GM18858 (cell line): ENCODE data around the gene RBBP8NL.

Experiments
- ATAC-seq: cut with Tn5 transposase; IDR thresholded peaks from one replicate; pipeline ENCODE4 v1.9.1; 2021; ENCODE audit not compliant: unreplicated experiment

RBBP8NL gene

DNA sequence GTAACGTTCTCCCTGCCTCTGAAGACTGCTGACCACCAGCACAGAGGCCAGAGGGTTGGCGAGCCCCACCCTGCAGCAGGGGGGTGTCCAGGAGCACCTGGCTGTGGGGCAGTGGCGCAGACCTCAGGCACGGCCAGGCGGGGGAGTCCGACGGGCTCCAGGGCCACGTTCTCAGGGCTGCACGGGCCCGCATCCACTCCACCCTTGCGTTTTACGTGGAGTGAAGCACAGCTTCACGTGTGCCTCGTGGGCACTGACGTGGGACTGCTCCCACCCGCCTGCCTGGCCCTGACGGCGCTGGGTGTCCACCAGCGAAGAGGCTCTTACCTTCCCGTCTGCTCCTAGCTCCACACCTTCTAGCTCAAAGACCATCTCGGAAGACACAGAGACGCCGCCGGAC, 33.5 kb downstream of the RBBP8NL start:
- ATAC-seq, result no peak

DNA sequence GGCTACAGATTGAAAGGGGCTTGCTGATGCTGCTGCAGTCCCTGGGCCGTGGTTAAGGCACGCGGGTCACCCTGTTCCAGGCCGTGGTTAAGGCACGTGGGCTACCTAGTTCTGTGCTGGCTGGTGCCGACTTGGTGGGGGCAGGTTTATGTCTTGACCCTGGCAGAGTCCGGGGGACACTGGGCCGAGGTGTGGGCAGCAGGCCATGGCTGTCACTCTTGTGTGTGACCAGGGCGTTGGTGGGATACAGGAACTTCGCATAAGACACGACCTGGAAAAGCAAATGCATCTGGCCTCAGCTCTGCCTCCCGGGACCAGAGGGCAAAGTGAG, 34.0 kb downstream of the RBBP8NL start:
- ATAC-seq, result no peak

GRCh38 chr20:62392621-62393334, 34.6 kb downstream of the RBBP8NL start:
- no peak for ATAC-seq

DNA sequence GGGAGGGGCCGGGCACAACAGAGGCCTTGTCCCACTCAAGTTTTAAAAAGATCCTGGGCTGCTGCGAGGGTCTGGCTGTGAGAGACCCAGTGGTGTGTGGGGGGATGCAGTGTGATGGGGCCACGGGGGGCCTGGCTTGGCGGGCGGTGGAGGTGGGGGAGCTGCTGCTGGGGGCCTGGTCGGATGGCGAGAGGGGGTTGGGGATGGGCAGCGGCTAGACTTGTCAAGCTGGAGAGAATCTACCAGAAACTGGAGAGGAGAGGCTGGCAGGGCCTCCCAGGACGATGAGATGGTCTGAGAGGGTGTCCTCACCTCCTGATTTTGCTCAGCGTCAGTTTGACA, 35.3 kb downstream of the RBBP8NL start:
- no peak for ATAC-seq

DNA sequence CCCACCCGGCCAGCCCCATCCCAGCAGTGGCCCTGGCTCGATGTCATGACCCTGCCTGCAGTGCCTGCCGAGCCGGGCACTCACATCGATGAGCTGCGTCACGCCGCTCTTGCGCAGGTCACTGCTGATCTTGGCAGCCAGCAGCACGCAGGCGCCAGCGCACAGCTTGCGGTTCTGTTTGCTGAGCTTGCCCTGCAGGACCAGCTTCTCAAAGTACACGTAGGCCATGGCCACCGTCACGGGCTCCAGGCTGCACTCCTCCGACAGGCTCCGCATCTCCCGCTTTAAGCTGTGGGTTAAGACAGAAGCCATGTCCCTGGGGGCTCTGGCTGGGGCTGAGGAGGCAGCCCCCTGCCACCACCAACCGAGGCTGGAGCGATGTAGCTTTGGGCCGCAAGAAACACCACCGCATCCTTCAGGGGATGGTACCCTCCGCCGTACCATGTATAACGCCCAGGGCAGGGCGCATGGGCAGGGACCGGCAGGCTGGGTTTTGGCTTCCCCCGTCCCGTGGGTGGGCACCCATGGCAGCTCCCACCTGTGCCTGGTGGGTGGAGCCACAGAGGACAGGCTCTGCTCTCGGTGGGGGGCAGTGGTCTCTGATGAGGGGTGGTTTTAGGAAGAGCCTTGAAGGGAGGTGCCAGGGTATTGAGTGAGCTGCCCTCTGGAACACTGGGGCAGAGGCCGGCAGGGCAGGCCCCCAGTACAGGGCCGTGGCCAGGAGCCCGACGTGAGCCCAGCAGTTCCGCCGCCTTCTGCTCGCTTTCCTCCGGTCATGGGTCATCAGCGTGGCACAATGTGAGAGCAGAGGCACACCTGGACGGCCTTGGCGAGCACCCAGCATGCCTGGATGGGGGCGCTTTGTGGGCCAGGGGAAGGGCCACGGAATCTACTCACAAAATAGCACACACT, 35.9 kb downstream of the RBBP8NL start:
- ATAC-seq, result no peak

DNA sequence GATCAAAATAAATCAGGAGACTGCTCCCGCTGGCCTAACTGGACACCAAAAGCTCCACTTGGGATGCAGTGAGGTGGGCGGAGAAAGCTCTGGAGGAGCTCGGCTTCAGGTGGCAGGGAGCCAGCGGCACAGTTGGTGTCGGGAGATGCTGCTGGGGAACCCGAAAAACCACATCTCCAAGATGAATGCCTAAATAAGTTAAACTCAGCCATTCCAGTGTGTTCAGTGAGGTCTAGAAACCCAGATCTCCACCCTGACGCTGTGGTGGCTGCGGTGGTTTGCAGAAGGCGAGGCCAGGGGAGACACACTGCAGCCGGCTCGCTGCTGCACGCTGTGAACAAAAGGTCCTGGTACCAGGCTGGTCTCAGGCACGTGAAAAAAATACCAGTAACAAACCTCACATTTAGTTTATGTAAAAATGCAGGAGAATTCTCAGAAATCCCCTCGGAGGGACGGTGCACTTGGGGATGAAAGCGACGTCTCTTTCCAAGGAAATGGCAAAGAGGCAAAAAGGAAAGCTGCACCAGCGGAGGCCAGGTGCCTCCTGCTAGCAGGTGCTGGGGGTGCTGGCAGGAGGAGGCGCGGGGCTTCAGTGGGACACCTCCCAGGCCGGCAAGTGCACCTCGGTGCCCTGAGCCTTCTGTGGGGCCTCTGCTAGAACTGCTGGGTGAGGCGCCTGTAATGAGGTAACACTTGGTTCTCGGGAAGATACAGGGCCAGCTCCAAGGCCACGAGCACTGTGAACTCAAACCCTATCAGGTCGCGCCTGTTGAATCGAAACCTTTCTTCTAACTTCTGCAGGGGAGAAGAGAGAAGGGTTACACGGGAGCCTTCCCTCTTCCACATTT, 36.8 kb downstream of the RBBP8NL start:
- no peak for ATAC-seq

GRCh38 chr20:62389601-62390087, 37.7 kb downstream of the RBBP8NL start:
- ATAC-seq, result no peak

- no peak for ATAC-seq
Measured at GRCh38 chr20:62388839-62389600, 38.3 kb downstream of the RBBP8NL start.

DNA sequence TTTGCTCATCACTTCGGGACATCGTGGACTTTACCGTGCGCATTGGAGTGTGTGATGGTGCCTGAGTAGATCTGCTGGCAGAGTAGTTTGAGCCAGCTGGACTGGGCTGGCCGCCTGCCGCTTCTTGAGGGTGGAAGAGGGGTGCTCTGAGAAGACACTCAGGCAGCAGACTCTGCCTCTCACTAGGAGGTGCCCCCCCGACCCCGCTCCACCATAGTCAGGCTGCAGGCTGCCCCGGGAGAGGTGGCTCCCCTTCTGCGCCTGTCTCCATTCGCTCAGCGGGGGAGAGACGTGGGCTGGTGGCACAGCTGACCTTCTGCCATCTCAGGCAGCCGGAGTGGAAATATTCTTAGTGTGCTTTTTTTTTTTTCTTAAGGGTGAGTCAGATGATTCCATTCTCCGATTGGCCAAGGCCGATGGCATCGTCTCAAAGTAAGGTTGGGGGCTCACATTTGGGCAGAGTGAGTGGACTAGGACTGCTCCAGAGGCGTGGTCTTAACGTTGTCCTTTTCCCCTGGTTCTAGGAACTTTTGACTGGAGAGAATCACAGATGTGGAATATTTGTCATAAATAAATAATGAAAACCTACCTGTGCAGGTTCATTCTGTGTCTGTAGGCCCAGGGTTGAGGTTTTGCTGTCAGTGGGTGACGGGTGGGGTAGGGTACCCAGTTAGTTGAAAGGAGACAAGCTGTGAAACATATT, 39.3 kb downstream of the RBBP8NL start:
- ATAC-seq, result no peak

GRCh38 chr20:62387219-62387913, 40.0 kb downstream of the RBBP8NL start:
- ATAC-seq, result no peak

DNA sequence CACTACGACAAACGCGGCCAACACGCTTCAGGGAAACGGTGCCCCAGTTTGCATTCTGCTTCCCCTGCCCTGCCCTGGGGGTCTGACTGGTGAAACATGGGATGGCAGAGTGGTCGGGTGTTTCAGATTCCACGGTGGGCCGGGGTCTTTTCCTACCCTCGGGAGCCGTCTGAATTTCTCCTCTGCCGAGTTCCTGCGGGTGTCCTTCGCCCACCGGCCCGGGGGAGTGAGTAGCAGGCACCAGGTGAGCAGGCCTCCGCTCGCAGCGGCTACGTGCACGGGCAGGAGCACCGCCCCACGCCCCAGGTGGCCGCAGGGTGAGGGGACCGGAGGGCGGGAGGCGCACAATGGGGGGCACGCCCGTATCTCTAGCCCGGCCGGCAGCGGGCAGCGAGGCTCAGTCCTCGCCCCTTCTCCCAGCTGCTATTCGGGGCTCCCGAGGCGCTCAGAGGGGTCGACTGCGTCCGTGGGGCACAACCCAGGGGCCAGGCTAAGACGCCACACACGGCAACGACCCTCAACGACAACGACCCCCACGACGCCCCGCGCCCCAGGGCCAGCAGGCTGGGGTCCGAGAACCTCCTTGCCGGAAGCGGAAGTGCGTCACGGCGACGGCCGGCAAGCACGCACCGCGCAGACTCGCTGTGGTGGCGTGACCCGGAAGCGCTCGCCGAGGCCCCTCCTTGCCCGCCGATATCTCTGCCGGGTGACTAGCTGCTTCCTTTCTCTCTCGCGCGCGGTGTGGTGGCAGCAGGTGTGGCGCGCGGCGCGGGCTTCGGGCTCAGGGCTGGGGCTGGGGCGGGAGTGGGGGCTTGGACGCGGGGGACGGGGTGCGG, 40.7 kb downstream of the RBBP8NL start, which contains the start of gene RPS21:
Gene RPS21 (plus strand): TSS at position 721 of the 836 bp plus-strand sequence. CDS start 236 bp downstream, outside the sequence.
- peak; percentile 65 for ATAC-seq

DNA sequence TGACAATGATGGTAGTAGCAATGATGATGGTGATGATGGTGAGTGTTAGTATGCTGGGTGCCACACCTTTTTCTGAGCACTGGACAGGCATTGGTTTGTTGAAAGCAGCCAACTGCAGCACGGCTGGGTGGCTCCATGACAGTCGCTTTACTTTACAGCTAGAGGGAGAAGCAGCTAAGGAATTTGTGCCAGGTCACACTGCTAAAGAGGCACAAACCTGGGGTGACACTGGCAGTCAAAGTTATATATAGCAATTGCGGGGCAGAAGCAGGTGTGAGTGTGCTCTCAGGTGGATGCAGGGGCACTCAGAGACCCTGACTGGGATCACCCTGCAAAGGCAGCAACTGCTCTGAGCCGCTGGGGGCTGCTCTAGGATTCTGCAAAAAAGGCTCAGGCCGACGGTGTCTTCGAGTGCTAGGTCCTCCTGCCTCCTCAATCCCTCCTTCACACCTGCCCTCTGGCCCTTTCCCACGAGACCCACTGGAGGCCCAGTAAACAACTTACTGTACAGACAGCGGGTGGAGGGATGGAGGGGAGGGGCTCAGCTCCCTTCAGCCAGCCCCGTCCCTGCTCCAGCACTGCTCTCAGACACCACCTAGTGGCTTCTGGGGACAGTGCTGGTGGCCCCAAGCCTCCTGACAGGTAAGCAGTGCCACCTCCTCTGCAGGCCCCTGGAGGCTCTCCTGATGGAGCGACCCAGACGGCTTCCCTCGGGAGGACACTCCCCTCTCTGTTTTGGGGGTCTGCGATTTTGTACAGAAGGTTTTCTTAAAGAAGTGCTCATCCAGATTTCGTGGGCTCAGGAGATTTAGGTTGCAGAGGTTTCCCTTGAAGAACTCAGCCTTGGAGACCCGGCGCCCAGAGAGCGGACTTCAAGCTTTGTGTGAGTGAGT, 44.8 kb downstream of the RBBP8NL start:
- peak; percentile 60 for ATAC-seq

- no peak for ATAC-seq
Measured at GRCh38 chr20:62381842-62382241, 45.5 kb downstream of the RBBP8NL start.

GRCh38 chr20:62381202-62381797, 46.0 kb downstream of the RBBP8NL start:
- ATAC-seq, result no peak

- no peak for ATAC-seq
Measured at GRCh38 chr20:62378215-62378614, 49.1 kb downstream of the RBBP8NL start.

DNA sequence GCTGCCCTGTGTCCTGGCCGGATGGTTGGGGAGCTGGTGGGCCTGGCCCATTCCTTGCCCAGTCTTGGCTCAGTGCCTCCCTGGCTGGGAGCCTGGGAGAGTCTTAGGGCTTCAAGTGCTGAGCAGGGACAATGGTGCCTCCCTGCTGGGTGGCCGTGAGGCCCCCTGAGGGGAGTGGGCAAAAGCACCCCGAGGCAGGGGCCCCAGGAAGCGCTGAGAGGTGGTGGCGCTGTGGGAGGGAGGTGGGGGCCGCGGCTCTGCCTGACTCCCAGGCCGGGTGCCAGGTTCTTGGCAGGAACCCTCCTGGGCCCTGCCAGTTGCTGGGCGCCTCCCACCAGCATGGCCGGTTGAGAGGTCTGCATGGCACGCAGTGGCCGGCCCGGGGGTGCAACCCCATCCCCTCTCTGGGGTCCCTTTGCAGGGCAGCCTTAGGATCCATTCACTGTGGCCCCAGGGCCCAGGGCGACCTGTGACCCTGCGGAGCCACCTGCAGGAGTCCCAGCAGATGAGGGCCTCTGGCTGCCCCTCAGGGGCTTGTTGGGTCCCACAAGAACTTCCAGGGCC, 49.6 kb downstream of the RBBP8NL start:
- ATAC-seq, result no peak

DNA sequence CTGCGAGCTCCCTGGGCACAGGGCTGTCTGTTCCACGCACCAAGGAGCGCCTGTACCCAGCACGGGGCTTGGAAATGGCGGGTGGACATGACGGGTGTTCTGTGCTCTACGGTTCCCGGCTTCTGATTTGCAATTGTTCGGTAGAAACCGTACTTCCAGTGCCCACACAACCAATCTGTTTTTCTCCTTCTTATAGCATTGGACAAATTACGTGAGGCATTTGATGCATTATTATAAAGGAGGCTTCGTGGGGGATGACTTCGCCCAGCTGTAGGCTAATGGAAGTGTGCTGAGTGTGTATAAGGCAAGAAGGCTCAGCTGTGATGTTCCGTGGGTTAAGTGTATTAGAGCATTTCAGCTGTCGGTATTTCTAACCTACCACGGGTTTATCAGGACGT, 50.3 kb downstream of the RBBP8NL start:
- no peak for ATAC-seq
